CD4-positive, alpha-beta T cell treated with Interferon gamma for 1 hour (primary cell): Measurements from ENCODE around the gene B4GALT3.
A peak's percentile ranks its signal among the peaks of the same experiment; 100 is the strongest.

ENCODE experiments used
- DNase-seq: peaks from one replicate; pipeline ENCODE4 v3.0.0-alpha.2; 2020

Gene B4GALT3

DNA sequence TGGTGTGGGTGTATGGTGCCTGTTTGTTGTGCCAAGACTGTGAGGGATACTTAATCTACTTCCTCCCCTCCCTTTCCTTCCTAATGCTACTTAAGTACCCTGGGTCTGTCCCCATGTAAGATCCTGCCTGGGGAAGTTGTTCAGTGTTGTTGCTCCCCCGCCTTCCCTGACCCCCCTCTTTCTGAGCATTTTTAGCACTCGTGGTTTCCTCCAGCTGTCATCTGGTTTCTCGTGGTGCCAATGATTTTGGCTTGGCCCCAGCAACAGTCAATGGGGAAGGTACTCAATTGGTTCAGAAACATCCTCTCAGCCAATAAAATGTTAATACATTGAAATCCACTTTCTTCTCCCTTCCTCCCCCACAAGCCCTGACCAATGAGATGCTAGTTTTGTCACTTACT is 8.0 kb upstream of the B4GALT3 start:
- DNase-seq = peak; percentile 85

DNA sequence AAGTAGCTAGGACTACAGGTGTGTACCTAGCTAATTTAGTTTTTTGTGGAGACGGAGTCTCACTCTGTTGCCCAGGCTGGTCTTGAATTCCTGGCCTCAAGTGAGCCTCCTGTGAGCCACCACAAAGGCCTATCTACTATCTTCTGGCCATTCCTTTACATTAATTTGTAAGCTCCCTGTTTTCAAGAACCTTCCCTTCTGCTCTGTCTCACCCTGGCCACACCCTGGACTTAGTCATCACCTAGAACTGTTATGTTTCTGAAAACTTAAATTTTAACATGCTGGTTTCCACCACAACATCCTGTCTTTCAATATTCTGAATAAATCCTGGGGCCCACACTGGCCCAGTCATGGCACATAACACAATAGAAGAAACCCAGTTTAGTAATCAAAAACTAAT is 4.9 kb upstream of the B4GALT3 start:
- DNase-seq = peak; percentile 62

DNA sequence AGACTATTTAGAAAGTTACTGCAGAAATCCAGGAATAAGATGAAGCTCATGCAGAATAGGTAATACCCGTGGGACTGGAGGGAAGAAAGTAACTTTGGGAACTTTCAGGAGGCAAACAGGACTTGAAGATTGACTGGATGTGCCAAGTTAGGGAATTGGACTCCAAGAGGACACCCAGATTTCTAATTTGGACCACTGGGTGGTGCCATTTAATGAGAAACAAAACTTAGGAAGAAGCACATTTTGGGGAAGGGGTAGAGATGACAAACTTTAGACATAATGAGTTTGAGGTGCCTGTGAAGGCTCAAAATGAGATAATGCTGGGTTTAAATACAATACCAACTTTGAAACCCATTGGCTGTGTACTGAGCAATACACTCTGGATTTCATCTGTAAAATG is 3.3 kb upstream of the B4GALT3 start:
- DNase-seq = no peak

- DNase-seq = no peak
Measured at GRCh38 chr1:161179698-161180097, 2.4 kb upstream of the B4GALT3 start.

GRCh38 chr1:161177936-161178244 is 583 bp upstream of the B4GALT3 start:
- DNase-seq = no peak

GRCh38 chr1:161176468-161177111 is 717 bp downstream of the B4GALT3 start:
- no peak for DNase-seq

- DNase-seq = no peak
Measured at GRCh38 chr1:161175771-161176453, 1.4 kb downstream of the B4GALT3 start.

DNA sequence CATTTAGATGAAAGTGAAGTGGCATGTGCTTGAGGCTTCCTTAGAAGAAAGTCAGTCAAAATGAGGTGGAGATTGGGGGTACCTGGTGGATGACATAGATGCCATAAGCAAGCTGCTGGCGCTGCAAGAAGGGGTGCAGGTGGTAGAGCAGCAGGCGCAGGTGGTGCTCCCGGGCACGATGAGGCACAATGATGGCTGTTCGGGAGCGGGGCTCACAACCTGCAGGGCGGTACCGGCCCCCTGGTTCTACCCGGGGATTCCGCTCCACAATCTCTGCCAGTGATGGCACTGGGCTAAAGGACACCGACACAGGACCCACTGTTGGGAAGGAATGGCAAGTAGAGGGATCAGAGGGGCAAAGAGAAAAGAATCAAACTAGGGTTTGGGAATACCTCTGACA is 2.4 kb downstream of the B4GALT3 start:
- DNase-seq = no peak

- DNase-seq = no peak
Measured at GRCh38 chr1:161173711-161174110, 3.6 kb downstream of the B4GALT3 start.

DNA sequence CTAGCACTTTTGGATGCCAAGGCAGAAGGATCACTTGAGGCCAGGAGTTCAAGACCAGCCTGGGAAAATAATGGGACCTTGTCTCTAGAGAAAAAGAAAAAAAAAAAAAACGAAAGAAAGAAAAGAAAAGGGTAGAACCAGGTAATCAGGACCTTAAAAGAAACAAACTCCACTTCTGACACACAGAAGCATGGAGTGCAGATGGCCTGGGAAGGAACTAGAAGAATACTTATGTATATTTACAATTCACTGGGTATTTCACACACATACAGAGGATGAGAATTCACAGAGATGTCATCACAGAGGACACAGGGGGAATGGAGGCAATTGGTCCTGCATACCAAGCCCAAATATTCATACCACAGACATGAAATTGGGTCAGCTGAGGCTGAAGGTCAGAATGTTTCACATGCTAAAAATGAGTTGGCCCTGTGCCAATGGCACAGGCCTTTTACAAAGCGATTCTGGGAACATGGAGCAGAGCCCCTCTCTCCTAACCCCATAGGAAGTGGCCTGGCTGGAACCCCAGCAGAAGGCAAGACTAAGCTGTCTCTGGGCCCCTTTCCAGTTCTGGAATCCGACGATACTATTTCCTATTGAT is 4.4 kb downstream of the B4GALT3 start:
- DNase-seq = no peak

DNA sequence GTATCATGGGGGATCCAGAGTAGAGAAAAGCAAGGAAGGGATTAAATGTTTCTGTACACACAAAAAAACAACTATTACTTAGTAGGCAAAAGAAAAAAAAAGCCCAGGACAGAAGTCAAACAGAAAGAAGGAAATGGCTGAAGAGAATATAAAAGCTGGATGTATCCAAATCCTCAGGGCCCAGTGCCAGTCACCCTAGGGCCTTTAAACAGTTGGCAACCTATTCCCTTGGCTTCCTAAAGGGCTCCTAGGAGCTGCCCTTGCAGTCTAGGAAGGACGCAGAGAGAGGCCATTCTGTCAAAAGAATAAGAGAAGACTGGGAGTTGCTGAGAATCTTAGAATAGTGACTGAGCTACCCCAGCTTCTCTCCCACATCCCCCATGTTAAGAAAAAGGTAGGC is 5.0 kb downstream of the B4GALT3 start:
- DNase-seq = no peak

GRCh38 chr1:161171696-161172095 is 5.6 kb downstream of the B4GALT3 start:
- DNase-seq = no peak

GRCh38 chr1:161171191-161171590 is 6.1 kb downstream of the B4GALT3 start:
- DNase-seq = no peak

DNA sequence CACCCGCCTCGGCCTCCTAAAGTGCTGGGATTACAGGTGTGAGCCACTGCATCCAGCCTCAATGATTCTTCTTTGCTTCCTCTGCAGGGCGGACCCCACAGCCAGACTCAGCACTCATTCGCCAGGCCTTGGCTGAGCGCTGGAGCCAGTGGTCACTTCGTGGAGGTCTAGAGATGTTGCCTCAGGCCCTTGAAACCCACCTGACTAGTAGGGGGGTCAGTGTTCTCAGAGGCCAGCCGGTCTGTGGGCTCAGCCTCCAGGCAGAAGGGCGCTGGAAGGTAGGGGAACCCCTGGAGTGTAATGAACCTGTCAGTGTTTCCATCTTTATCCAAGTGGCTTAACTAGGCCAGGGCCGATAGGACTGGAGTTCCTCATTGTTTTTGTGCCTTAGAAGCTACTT is 8.4 kb downstream of the B4GALT3 start:
- no peak for DNase-seq

DNA sequence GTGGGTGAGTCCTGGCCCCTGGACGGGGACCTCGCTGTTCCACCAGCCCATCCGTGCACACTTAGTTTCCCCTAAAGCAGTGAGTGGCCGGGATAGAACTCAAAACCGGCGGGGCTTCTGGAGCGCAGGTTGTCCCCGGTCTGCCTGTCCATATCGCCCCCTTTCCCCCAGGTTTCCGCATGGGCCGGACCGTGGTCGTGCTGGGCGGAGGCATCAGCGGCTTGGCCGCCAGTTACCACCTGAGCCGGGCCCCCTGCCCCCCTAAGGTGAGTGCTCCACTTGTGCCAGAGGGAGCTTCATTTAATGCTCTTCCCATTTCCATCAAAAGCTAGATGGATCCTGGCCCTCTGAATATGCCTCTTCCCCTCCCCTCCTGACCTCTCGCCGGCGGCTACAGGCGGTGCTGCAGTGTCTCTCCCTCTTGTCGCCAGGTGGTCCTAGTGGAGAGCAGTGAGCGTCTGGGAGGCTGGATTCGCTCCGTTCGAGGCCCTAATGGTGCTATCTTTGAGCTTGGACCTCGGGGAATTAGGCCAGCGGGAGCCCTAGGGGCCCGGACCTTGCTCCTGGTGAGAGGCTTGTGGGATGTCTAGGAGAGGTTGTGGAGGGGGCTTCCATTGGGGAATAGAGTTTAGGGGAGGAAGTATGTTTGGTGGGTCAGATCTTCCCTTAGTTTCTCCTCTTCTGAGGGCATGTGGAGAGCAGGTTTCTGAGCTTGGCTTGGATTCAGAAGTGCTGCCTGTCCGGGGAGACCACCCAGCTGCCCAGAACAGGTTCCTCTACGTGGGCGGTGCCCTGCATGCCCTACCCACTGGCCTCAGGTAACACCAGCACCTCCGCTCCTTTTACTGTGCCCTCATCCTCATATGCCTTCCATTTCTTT is 10.4 kb downstream of the B4GALT3 start:
- DNase-seq = no peak

GRCh38 chr1:161165742-161166668 is 11.3 kb downstream of the B4GALT3 start, which contains the start of gene PPOX:
Gene PPOX, plus strand, starts transcription at chr1:161166426. Its CDS starts 422 bp downstream, at chr1:161166848.
- DNase-seq = peak; percentile 93

GRCh38 chr1:161164901-161165610 is 12.3 kb downstream of the B4GALT3 start:
- DNase-seq = no peak

- no peak for DNase-seq
Measured at GRCh38 chr1:161163793-161164192, 13.5 kb downstream of the B4GALT3 start.

- no peak for DNase-seq
Measured at GRCh38 chr1:161162806-161163205, 14.5 kb downstream of the B4GALT3 start.

DNA sequence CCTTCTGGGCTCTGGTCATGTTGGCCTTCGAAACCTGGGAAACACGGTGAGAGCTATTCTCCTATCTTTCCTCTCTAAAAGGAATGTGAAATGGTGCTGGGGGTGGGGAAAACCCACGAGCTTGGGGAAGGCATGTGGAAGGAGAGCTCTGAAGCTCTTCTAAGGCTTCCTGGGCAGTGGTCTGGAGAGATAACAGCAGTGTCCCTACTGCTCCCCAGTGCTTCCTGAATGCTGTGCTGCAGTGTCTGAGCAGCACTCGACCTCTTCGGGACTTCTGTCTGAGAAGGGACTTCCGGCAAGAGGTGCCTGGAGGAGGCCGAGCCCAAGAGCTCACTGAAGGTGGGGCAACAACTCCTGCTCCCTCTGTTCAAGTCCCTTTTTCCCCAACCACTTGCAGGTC is 15.3 kb downstream of the B4GALT3 start:
- no peak for DNase-seq

DNA sequence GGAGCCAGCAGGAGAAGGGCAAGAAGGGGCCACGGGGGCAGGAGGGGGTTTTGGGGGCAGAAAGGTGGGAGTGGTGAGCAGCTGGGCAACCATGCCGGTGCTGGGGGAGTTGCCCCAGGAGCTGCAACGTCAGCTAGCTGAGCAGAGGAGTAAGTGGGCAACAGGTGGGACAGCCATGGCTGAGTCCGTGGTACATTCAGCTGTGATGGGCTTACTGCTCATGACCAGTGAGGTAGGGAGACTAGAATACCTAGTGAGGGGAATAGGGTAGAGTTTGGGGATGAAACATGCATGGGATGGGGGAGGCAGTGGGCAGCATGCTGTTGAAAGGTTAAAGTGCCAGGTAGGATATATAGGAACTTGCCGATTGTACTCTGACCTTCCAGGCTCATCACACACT is 15.7 kb downstream of the B4GALT3 start:
- no peak for DNase-seq

- DNase-seq = no peak
Measured at GRCh38 chr1:161160671-161161145, 16.6 kb downstream of the B4GALT3 start.
